ENCODE measurements around the gene MAMLD1.

MAMLD1 gene

GRCh38 chrX:150460781-150461180 is 97.7 kb downstream of the MAMLD1 start:
- DNase-seq, result no peak

GRCh38 chrX:150463566-150463965 is 100.4 kb downstream of the MAMLD1 start:
- DNase-seq, result peak in 1 of 14 donors; percentile 30

GRCh38 chrX:150464001-150464400 is 100.9 kb downstream of the MAMLD1 start:
- DNase-seq, result no peak

- peak in 10 of 14 donors; percentile 2 to 59 (median 30) for DNase-seq
These were observed 102.2 kb downstream of the MAMLD1 start for GRCh38 chrX:150465326-150465725.

GRCh38 chrX:150465881-150466775 is 103.0 kb downstream of the MAMLD1 start:
- peak in 8 of 14 donors; percentile 4 to 59 (median 34) for DNase-seq

- no peak for DNase-seq
These were observed 109.2 kb downstream of the MAMLD1 start for GRCh38 chrX:150472306-150472705.

GRCh38 chrX:150473371-150473770 is 110.3 kb downstream of the MAMLD1 start:
- no peak for DNase-seq

GRCh38 chrX:150475461-150475860 is 112.3 kb downstream of the MAMLD1 start:
- DNase-seq, result no peak

- DNase-seq, result no peak
These were observed 113.1 kb downstream of the MAMLD1 start for GRCh38 chrX:150476164-150476699.

GRCh38 chrX:150477371-150477770 is 114.3 kb downstream of the MAMLD1 start:
- DNase-seq, result no peak

- DNase-seq, result no peak
These were observed 115.7 kb downstream of the MAMLD1 start for GRCh38 chrX:150478496-150479492.

- peak in 2 of 14 donors; percentile 8 to 9 for DNase-seq
These were observed 119.6 kb downstream of the MAMLD1 start for GRCh38 chrX:150482537-150483206.

- no peak for DNase-seq
These were observed 120.4 kb downstream of the MAMLD1 start for GRCh38 chrX:150483356-150483985.

GRCh38 chrX:150486011-150486410 is 122.9 kb downstream of the MAMLD1 start:
- DNase-seq, result peak in 9 of 14 donors; percentile 4 to 48 (median 21)

GRCh38 chrX:150487369-150488094 is 124.4 kb downstream of the MAMLD1 start:
- DNase-seq, result no peak

- DNase-seq, result no peak
These were observed 126.4 kb downstream of the MAMLD1 start for GRCh38 chrX:150489359-150490015.

GRCh38 chrX:150495496-150495895 is 132.4 kb downstream of the MAMLD1 start:
- DNase-seq, result no peak

GRCh38 chrX:150499240-150499639 is 136.1 kb downstream of the MAMLD1 start:
- DNase-seq, result no peak

GRCh38 chrX:150502091-150502490 is 139.0 kb downstream of the MAMLD1 start:
- DNase-seq, result no peak
